H1 (cell line): ENCODE data around the gene CNDP2. TPM values are rescaled to one million over a fixed set of nuclear protein-coding genes. Genes with fewer than 3 reads are reported as not detected.

ENCODE experiments used
- ASH2L ChIP-seq: fragments of 200-600, 300-600 bp; sonication (generic); IDR thresholded peaks from one replicate; pipeline ENCODE4 v1.7.1; 2017; ENCODE audit warnings: low read length
- CHD7 ChIP-seq: fragments of 300-600 bp; sonication (generic); IDR thresholded peaks from 2 replicates; pipeline ENCODE4 v1.7.1; 2012; ENCODE audit warnings: low read length, moderate library complexity, mild to moderate bottlenecking, inconsistent platforms; ENCODE audit not compliant: insufficient replicate concordance
- KDM5A ChIP-seq: fragments of 200-600 bp; IDR thresholded peaks from 2 replicates; pipeline ENCODE4 v1.7.1; 2012; ENCODE audit warnings: mild to moderate bottlenecking, low read length, inconsistent platforms, mixed read lengths
- polyA plus RNA-seq, 7 experiments: library from polyadenylated mRNA; depleted of rRNA in 3 of 7; stranded (reverse) in 5 of 7; unstranded in 2 of 7; fragments of >200 nt in 5 of 7; fragments of 200-250 nt in 2 of 7; gene quantifications; 1 replicate in 5 of 7; 2 replicates in 1 of 7; 4 replicates in 1 of 7; pipeline versions ENCODE4 v1.2.1 to v1.2.3, GENCODE V29; 2011 to 2013; ENCODE audit warnings: missing spikeins in 2 of 7, mixed read lengths in 2 of 7
- total RNA-seq: library from RNA; stranded (reverse); fragmentation: NEBNext Ultra II Directional; extraction: Animal tissue kit (Norgen Biotek cat#: 25700); gene quantifications from 2 replicates; pipeline ENCODE4 v1.2.1, GENCODE V29; 2021

CNDP2 gene
- total and polyA plus RNA-seq, 2 of the 8 experiments (the other 6 are each of a cell fraction or from before 2014, with no cell fraction given): 71.8 to 243 TPM

GRCh38 chr18:74463254-74463653 lies 32.9 kb upstream of the CNDP2 start (continued):
- no peak for TF ChIP-seq CHD7
- TF ChIP-seq ASH2L: no peak
- TF ChIP-seq KDM5A: no peak
- TF ChIP-seq, all 59 proteins: peak for 0
